ENCODE data around the gene PRRT3. TPM values are rescaled to one million over a fixed set of nuclear protein-coding genes. Genes with fewer than 3 reads are reported as not detected.
"Not testable (repeated sequence)": the region's sequence is repeated elsewhere in the genome, so short reads cannot be mapped to it uniquely, and the experiment has no call there.

PRRT3 gene
- total and polyA plus RNA-seq, 2 of the 13 experiments (the other 11 are each of a cell fraction or from before 2014, with no cell fraction given): 0.22 to 0.44 TPM

DNA sequence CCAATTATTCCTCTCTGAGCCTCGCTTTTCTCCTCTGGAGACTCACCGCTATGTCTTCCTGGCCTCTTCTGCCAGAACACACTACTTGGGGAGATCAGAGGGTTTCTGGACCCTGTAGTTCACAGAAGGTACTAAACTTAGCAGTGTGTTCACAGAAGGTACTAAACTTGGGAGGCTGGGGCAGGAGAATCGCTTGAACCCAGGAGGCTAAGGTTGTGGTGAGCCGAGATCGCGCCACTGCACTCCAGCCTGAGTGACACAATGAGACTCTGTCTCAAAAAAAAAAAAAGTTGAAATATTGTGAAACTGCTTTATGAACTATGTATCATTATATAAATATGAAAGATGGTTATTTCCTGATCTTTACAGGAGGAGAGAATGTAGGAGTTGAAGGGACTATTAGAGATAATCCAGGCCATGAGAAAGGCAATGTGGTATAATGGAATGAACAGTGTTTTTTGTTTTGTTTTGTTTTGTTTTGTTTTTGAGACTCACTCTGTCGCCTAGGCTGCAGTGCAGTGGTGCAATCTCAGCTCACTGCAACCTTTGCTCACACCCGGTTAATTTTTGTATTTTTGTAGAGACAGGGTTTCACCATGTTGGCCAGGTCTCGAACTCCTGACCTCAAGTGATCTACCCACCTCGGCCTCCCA is 55.3 kb downstream of the PRRT3 start:
- Histone ChIP-seq H3K27ac (ENCODE audit: extremely low read length, insufficient read depth, low read length) (peak overlapping the region; percentile 100), H3K79me2 (ENCODE audit: insufficient read depth, low read length) (peaks cover 11% of the 10 kb centered on the region), H3K4me2 (ENCODE audit: low read depth, low read length) (peak overlapping the region; percentile 98), H3K4me1 (ENCODE audit: insufficient read depth, low read length) (peaks cover 82% of the 10 kb centered on the region), H3K4me3 (replicated peaks in 1 of 3; ENCODE audit: insufficient read depth in 1 of 3, low read depth in 2 of 3, low read length in 3 of 3) (peak overlapping the region in 1 of 3 experiments; percentile 67; a peak in 1 of 6 replicates), H3K9ac (ENCODE audit: insufficient read depth, low read depth, low read length) (peak overlapping the region; percentile 85)
- intact Hi-C loops (cut with micrococcal nuclease; ENCODE audit: unreplicated experiment): loop anchor here (5.0 kb wide), 1 partner anchor 35 kb away; the partner anchor contains the start of gene CRELD1
- DNase-seq (ENCODE audit: low spot score): peak; percentile 50
- not testable (repeated sequence) for H4K20me1 ChIP-seq (ENCODE audit: insufficient read depth, low read length); FAIRE-seq; H3K9me3 ChIP-seq (ENCODE audit: low read length); H2AFZ ChIP-seq (ENCODE audit: low read length); H3K36me3 ChIP-seq (replicated peaks in 1 of 2; ENCODE audit: control insufficient read depth in 1 of 2, insufficient read depth in 2 of 2, low read length in 2 of 2); BruUV-seq (replicated peaks); H3K27me3 ChIP-seq (ENCODE audit: control insufficient read depth in 1 of 2, insufficient read depth in 2 of 2, low read length in 2 of 2)
- in situ Hi-C loops (cut with HindIII; ENCODE audit: extremely low pct_ligation_motif_present, low pct_unique_long_range_greater_than_20kb): loop anchor here (5.0 kb wide), 1 partner anchor 35 kb away; no protein-coding TSS in a partner anchor
- ChIA-PET POLR2A (interaction anchor here (1.0 to 9.3 kb wide), 15 partner anchors 7 to 104 kb away, joined by 3 to 298 read pairs (median 6); partner anchors contain the start of genes ARPC4, CIDEC, CRELD1 and IL17RC), CTCF (ENCODE audit: low intra/inter-chr PET ratio, low total read pairs) (interaction anchor here (1.3 kb wide), 1 partner anchor 50 kb away, joined by 3 read pairs; no protein-coding TSS in a partner anchor)
- 26% methylated on average over 10 of the region's 10 CpGs for WGBS (ENCODE audit: low lambda C conversion rate)
- ATAC-seq: peak; percentile 14
- TF ChIP-seq ELF3 (CRISPR knock-in tag; IDR thresholded peaks at IDR 0.05) (0 out of 2 replicates have a peak, but pooled peaks have one; percentile 22), NFIC (IDR thresholded peaks at IDR 0.05; ENCODE audit: low read length) (peak; percentile 54; the same call in 1 of the 2 replicates), FOXK2 (IDR thresholded peaks at IDR 0.05) (0 out of 2 replicates have a peak, but pooled peaks have one; percentile 41), RARA (CRISPR knock-in tag; IDR thresholded peaks at IDR 0.05) (peak; percentile 38; the same call in 1 of the 2 replicates), ZMYM3 (CRISPR knock-in tag; IDR thresholded peaks at IDR 0.05) (peak; percentile 76; the same call in 1 of the 2 replicates), CEBPB (IDR thresholded peaks at IDR 0.05; ENCODE audit: borderline replicate concordance, low read depth, low read length) (peak; percentile 83), CHD4 (IDR thresholded peaks at IDR 0.05; ENCODE audit: borderline replicate concordance, low read length) (peak; percentile 93), SALL1 (CRISPR knock-in tag; IDR thresholded peaks at IDR 0.05) (peak; percentile 13; the same call in 1 of the 2 replicates), ZKSCAN5 (CRISPR knock-in tag; IDR thresholded peaks at IDR 0.05) (peak; percentile 62; the same call in 1 of the 2 replicates), CEBPG (CRISPR knock-in tag; IDR thresholded peaks at IDR 0.05) (peak; percentile 63)
- TF ChIP-seq, protein P1, sequence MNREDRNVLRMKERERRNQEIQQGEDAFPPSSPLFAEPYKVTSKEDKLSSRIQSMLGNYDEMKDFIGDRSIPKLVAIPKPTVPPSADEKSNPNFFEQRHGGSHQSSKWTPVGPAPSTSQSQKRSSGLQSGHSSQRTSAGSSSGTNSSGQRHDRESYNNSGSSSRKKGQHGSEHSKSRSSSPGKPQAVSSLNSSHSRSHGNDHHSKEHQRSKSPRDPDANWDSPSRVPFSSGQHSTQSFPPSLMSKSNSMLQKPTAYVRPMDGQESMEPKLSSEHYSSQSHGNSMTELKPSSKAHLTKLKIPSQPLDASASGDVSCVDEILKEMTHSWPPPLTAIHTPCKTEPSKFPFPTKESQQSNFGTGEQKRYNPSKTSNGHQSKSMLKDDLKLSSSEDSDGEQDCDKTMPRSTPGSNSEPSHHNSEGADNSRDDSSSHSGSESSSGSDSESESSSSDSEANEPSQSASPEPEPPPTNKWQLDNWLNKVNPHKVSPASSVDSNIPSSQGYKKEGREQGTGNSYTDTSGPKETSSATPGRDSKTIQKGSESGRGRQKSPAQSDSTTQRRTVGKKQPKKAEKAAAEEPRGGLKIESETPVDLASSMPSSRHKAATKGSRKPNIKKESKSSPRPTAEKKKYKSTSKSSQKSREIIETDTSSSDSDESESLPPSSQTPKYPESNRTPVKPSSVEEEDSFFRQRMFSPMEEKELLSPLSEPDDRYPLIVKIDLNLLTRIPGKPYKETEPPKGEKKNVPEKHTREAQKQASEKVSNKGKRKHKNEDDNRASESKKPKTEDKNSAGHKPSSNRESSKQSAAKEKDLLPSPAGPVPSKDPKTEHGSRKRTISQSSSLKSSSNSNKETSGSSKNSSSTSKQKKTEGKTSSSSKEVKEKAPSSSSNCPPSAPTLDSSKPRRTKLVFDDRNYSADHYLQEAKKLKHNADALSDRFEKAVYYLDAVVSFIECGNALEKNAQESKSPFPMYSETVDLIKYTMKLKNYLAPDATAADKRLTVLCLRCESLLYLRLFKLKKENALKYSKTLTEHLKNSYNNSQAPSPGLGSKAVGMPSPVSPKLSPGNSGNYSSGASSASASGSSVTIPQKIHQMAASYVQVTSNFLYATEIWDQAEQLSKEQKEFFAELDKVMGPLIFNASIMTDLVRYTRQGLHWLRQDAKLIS (CRISPR knock-in tag; IDR thresholded peaks at IDR 0.05): peak; percentile 18; the same call in 1 of the 2 replicates
- TF ChIP-seq, protein P2, sequence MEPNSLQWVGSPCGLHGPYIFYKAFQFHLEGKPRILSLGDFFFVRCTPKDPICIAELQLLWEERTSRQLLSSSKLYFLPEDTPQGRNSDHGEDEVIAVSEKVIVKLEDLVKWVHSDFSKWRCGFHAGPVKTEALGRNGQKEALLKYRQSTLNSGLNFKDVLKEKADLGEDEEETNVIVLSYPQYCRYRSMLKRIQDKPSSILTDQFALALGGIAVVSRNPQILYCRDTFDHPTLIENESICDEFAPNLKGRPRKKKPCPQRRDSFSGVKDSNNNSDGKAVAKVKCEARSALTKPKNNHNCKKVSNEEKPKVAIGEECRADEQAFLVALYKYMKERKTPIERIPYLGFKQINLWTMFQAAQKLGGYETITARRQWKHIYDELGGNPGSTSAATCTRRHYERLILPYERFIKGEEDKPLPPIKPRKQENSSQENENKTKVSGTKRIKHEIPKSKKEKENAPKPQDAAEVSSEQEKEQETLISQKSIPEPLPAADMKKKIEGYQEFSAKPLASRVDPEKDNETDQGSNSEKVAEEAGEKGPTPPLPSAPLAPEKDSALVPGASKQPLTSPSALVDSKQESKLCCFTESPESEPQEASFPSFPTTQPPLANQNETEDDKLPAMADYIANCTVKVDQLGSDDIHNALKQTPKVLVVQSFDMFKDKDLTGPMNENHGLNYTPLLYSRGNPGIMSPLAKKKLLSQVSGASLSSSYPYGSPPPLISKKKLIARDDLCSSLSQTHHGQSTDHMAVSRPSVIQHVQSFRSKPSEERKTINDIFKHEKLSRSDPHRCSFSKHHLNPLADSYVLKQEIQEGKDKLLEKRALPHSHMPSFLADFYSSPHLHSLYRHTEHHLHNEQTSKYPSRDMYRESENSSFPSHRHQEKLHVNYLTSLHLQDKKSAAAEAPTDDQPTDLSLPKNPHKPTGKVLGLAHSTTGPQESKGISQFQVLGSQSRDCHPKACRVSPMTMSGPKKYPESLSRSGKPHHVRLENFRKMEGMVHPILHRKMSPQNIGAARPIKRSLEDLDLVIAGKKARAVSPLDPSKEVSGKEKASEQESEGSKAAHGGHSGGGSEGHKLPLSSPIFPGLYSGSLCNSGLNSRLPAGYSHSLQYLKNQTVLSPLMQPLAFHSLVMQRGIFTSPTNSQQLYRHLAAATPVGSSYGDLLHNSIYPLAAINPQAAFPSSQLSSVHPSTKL (CRISPR knock-in tag; IDR thresholded peaks at IDR 0.05): 0 out of 2 replicates have a peak, but pooled peaks have one; percentile 28
- TF ChIP-seq, protein P3, sequence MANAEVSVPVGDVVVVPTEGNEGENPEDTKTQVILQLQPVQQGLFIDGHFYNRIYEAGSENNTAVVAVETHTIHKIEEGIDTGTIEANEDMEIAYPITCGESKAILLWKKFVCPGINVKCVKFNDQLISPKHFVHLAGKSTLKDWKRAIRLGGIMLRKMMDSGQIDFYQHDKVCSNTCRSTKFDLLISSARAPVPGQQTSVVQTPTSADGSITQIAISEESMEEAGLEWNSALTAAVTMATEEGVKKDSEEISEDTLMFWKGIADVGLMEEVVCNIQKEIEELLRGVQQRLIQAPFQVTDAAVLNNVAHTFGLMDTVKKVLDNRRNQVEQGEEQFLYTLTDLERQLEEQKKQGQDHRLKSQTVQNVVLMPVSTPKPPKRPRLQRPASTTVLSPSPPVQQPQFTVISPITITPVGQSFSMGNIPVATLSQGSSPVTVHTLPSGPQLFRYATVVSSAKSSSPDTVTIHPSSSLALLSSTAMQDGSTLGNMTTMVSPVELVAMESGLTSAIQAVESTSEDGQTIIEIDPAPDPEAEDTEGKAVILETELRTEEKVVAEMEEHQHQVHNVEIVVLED (CRISPR knock-in tag; IDR thresholded peaks at IDR 0.05; ENCODE audit: borderline replicate concordance): 0 out of 2 replicates have a peak, but pooled peaks have one; percentile 9

Measured in HepG2 (cell line).